B cell (primary cell): ENCODE data around the gene PARK7. TPM values are rescaled to one million over a fixed set of nuclear protein-coding genes. Genes with fewer than 3 reads are reported as not detected.
A peak's percentile ranks its signal among the peaks of the same experiment; 100 is the strongest.

ENCODE experiments used
- ATAC-seq: fragments of 200-7000 bp; cut with Tn5 transposase; one replicate; pipeline ENCODE4 v1.10.0; 2021; ENCODE audit warnings: low read depth, mild to moderate bottlenecking, moderate number of reproducible peaks, moderate library complexity
- CTCF ChIA-PET: fragments of 350-600 bp; sonication (Branson Sonifier 250); formaldehyde crosslinking; loops from one replicate; lab custom pipeline; 2021; ENCODE audit warnings: antibody characterized with exemption, inconsistent platforms; lab: Charles Lee
- POLR2A ChIA-PET: fragments of 350-600 bp; sonication (Branson Sonifier 250); formaldehyde crosslinking; loops from one replicate; lab custom pipeline; 2021; ENCODE audit warnings: antibody characterized with exemption; lab: Charles Lee
- DNase-seq: peaks from one replicate; pipeline ENCODE4 v3.0.0; 2013
- H2AFZ ChIP-seq: 2 replicates; pipeline ENCODE4 v1.6.1; 2012; ENCODE audit warnings: mild to moderate bottlenecking, low read depth, low read length; ENCODE audit not compliant: insufficient read depth, poor library complexity, severe bottlenecking
- H3K27ac ChIP-seq, 2 donors: 1 replicate in 1 of 2; 2 replicates in 1 of 2; pipeline ENCODE4 v1.5.1; 2012 to 2013; ENCODE audit warnings: low read length in 2 of 2, mild to moderate bottlenecking in 2 of 2, moderate library complexity in 1 of 2
- H3K27me3 ChIP-seq, 4 experiments: fragments of 200-600 bp in 1 of 4; sonication (generic) in 1 of 4; replicated peaks in 1 of 4; 1 replicate in 2 of 4; 2 replicates in 2 of 4; pipeline versions ENCODE4 v1.6.1 to v1.7.0; 2013 to 2016; ENCODE audit warnings: low read length in 3 of 4, mild to moderate bottlenecking in 2 of 4, mixed read lengths in 1 of 4, moderate library complexity in 1 of 4; ENCODE audit not compliant: insufficient read depth in 4 of 4, control insufficient read depth in 3 of 4; ENCODE audit errors: control extremely low read depth in 1 of 4
- H3K36me3 ChIP-seq, 2 experiments: replicated peaks in 1 of 2; 1 replicate in 1 of 2; 2 replicates in 1 of 2; pipeline versions ENCODE4 v1.6.1 to v1.7.1; 2013; ENCODE audit warnings: low read length in 1 of 2; ENCODE audit not compliant: insufficient read depth in 2 of 2, control insufficient read depth in 1 of 2; ENCODE audit errors: control extremely low read depth in 1 of 2, extremely low read depth in 1 of 2
- H3K4me1 ChIP-seq, 2 donors: fragments of 200-600 bp in 1 of 2; sonication (generic) in 1 of 2; 1 replicate in 1 of 2; 2 replicates in 1 of 2; pipeline versions ENCODE4 v1.5.1 to v1.6.1; 2013 to 2017; ENCODE audit warnings: low read length in 2 of 2; ENCODE audit not compliant: control insufficient read depth in 2 of 2, insufficient read depth in 2 of 2
- H3K4me2 ChIP-seq: replicated peaks from 2 replicates; pipeline ENCODE3; 2012; ENCODE audit warnings: mild to moderate bottlenecking, low read depth, low read length; ENCODE audit not compliant: poor library complexity, severe bottlenecking
- H3K4me3 ChIP-seq, 5 experiments: fragments of 200-600 bp in 1 of 5; sonication (generic) in 1 of 5; 1 replicate in 3 of 5; 2 replicates in 2 of 5; pipeline versions ENCODE4 v1.5.1 to v1.7.0; 2011 to 2016; ENCODE audit warnings: low read length in 4 of 5, mild to moderate bottlenecking in 4 of 5, low read depth in 2 of 5, control low read depth in 1 of 5, moderate library complexity in 1 of 5; ENCODE audit not compliant: insufficient read depth in 1 of 5; ENCODE audit errors: control extremely low read depth in 1 of 5, extremely low read depth in 1 of 5
- H3K79me2 ChIP-seq: fragments of 200-600 bp; sonication (generic); one replicate; pipeline ENCODE4 v1.6.0; 2016; ENCODE audit warnings: low read length; ENCODE audit not compliant: control insufficient read depth, insufficient read depth
- H3K9ac ChIP-seq: fragments of 200-600 bp; sonication (generic); 2 replicates; pipeline ENCODE4 v1.6.1; 2017; ENCODE audit warnings: mild to moderate bottlenecking, low read length, moderate library complexity
- H3K9me3 ChIP-seq, 3 donors: one replicate each; pipeline versions ENCODE4 v1.6.1 to v1.7.1; 2013; ENCODE audit warnings: low read length in 2 of 3; ENCODE audit not compliant: control insufficient read depth in 2 of 3, insufficient read depth in 1 of 3; ENCODE audit errors: control extremely low read depth in 1 of 3
- H4K20me1 ChIP-seq: 2 replicates; pipeline ENCODE4 v1.6.0; 2012; ENCODE audit warnings: mild to moderate bottlenecking, low read length; ENCODE audit not compliant: insufficient read depth, control insufficient read depth, poor library complexity, severe bottlenecking
- H3K27ac Mint-ChIP-seq: one replicate; pipeline ENCODE4 v1.8.0; 2021; ENCODE audit warnings: mixed read lengths
- H3K27me3 Mint-ChIP-seq: one replicate; pipeline ENCODE4 v1.8.0; 2021; ENCODE audit warnings: mixed read lengths
- H3K4me1 Mint-ChIP-seq: one replicate; pipeline ENCODE4 v1.8.0; 2021; ENCODE audit warnings: mixed read lengths
- H3K4me3 Mint-ChIP-seq: one replicate; pipeline ENCODE4 v1.8.0; 2021; ENCODE audit warnings: mixed read lengths
- H3K9me3 Mint-ChIP-seq: one replicate; pipeline ENCODE4 v1.8.0; 2022; ENCODE audit warnings: mixed read lengths; ENCODE audit not compliant: insufficient read depth
- CTCF ChIP-seq: fragments of 200-600 bp; IDR thresholded peaks from one replicate; pipeline ENCODE4 v1.8.0; 2022; ENCODE audit warnings: antibody characterized with exemption, mild to moderate bottlenecking
- EZH2 ChIP-seq: IDR thresholded peaks from 2 replicates; pipeline ENCODE4 v1.6.1; 2012; ENCODE audit warnings: borderline replicate concordance, low read depth, mild to moderate bottlenecking, moderate library complexity, low read length; ENCODE audit not compliant: insufficient read depth, poor library complexity, severe bottlenecking
- WGBS: methylation state at CpG from one replicate; pipeline ENCODE4 v1.1.5; 2013; ENCODE audit warnings: missing lambda C conversion rate; ENCODE audit not compliant: insufficient coverage; 5-methylcytosine and 5-hydroxymethylcytosine counted together
- intact Hi-C: fragments of 100-400 bp; cut with micrococcal nuclease; formaldehyde crosslinking; loops from one replicate; pipeline ENCODE4 v1.10.0; 2022
- polyA plus RNA-seq: library from polyadenylated mRNA; depleted of rRNA; stranded (reverse); fragments of >200 nt; gene quantifications from 2 replicates; pipeline ENCODE4 v1.2.3, GENCODE V29; 2012
- total RNA-seq, 2 donors: library from RNA; stranded (reverse); fragments of 120-200 nt in 1 of 2; gene quantifications; 1 replicate in 1 of 2; 2 replicates in 1 of 2; pipeline versions ENCODE4 v1.2.3 to v1.2.4, GENCODE V29; 2013 to 2022

The PARK7 gene
- total and polyA plus RNA-seq, 2 donors (not counting 1 experiment from before 2014, with no cell fraction given): 63.9 to 118 TPM

- peaks cover 0 to 30% (median 17%) of the 10 kb centered on the region in 4 experiments for H3K27me3 ChIP-seq
- H3K4me2 ChIP-seq: peak overlapping the region; percentile 80
- H4K20me1 ChIP-seq: no peaks in the 10 kb centered on the region
- intact Hi-C loops: no loop called here
- Mint-ChIP-seq H3K27me3 (peaks cover 41% of the 10 kb centered on the region), H3K9me3 (no peaks in the 10 kb centered on the region), H3K27ac (peak overlapping the region; percentile 15), H3K4me3 (peak overlapping the region; percentile 78), H3K4me1 (peaks cover 26% of the 10 kb centered on the region)
- no peak for ATAC-seq
- 73% methylated on average over 4 of the region's 9 CpGs for WGBS
- H3K27ac ChIP-seq: no peak overlapping the region
- H3K36me3 ChIP-seq: no peaks in the 10 kb centered on the region
- no peak for TF ChIP-seq CTCF
- no peak for TF ChIP-seq EZH2
- no peak overlapping the region for H2AFZ ChIP-seq
- H3K4me1 ChIP-seq: peaks cover 15 to 24% of the 10 kb centered on the region in 2 donors
- H3K9ac ChIP-seq: peak overlapping the region; percentile 60
- CTCF ChIA-PET: interaction anchor here (1.0 to 1.3 kb wide), 2 partner anchors 22 to 189 kb away, joined by 3 to 4 read pairs; no protein-coding TSS in a partner anchor
- POLR2A ChIA-PET: no interaction called here
- no peaks in the 10 kb centered on the region for H3K9me3 ChIP-seq
- no peaks in the 10 kb centered on the region for H3K79me2 ChIP-seq
- H3K4me3 ChIP-seq: peak overlapping the region in 1 of 5 experiments; percentile 64
- DNase-seq: no peak
Observed at GRCh38 chr1:7941437-7941793, 20.1 kb upstream of the PARK7 start.

- CTCF ChIA-PET: interaction anchor here (1.0 to 1.5 kb wide), 4 partner anchors 21 to 190 kb away, joined by 3 to 4 read pairs (median 3); no protein-coding TSS in a partner anchor
- 2% methylated on average over 37 of the region's 40 CpGs for WGBS
- TF ChIP-seq CTCF (peak; percentile 27), EZH2 (no peak)
Observed at GRCh38 chr1:7942214-7942921, 19.1 kb upstream of the PARK7 start.

More at GRCh38 chr1:7942214-7942921, 19.1 kb upstream of the PARK7 start:
- DNase-seq: peak; percentile 60
- peaks cover 26% of the 10 kb centered on the region for H3K4me1 Mint-ChIP-seq
- Histone ChIP-seq H2AFZ (peak overlapping the region; percentile 72), H3K27ac (no peak overlapping the region), H3K79me2 (no peaks in the 10 kb centered on the region), H3K9ac (peak overlapping the region; percentile 60), H3K36me3 (no peaks in the 10 kb centered on the region), H3K9me3 (no peaks in the 10 kb centered on the region), H3K4me1 (peaks cover 15 to 24% of the 10 kb centered on the region in 2 donors), H3K4me3 (peak overlapping the region in 4 of 5 experiments; percentile 18 to 64 (median 44)), H3K27me3 (peaks cover 0 to 22% (median 17%) of the 10 kb centered on the region in 4 experiments), H3K4me2 (peak overlapping the region; percentile 80), H4K20me1 (no peaks in the 10 kb centered on the region)
- no peaks in the 10 kb centered on the region for H3K9me3 Mint-ChIP-seq
- H3K4me3 Mint-ChIP-seq: peak overlapping the region; percentile 78
- intact Hi-C loops: no loop called here
- ATAC-seq: peak; percentile 69
- no peak overlapping the region for H3K27ac Mint-ChIP-seq
- POLR2A ChIA-PET: no interaction called here
- H3K27me3 Mint-ChIP-seq: peaks cover 37% of the 10 kb centered on the region
